GM19025 (cell line): ENCODE measurements around the gene IDI1.
"Not testable (repeated sequence)": the region's sequence is repeated elsewhere in the genome, so short reads cannot be mapped to it uniquely, and the experiment has no call there.

Experiments
- ATAC-seq: cut with Tn5 transposase; IDR thresholded peaks from one replicate; pipeline ENCODE4 v1.9.1; 2021; ENCODE audit warnings: mild to moderate bottlenecking, low read depth, moderate library complexity; ENCODE audit not compliant: unreplicated experiment

Gene IDI1

DNA sequence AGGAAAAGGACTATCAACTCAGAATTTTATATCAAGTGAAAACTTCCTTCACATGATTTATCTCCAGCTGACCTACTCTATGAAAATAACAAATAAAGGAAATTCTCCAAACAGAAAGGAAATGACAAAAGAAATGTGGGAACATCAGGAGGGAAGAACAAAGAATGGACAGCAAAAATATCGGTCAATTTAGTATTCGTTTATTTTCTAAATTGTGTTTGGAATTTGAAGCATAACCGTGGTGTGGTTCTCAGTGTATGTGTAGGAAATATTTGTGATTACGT lies 16.0 kb upstream of the IDI1 start:
- no peak for ATAC-seq

DNA sequence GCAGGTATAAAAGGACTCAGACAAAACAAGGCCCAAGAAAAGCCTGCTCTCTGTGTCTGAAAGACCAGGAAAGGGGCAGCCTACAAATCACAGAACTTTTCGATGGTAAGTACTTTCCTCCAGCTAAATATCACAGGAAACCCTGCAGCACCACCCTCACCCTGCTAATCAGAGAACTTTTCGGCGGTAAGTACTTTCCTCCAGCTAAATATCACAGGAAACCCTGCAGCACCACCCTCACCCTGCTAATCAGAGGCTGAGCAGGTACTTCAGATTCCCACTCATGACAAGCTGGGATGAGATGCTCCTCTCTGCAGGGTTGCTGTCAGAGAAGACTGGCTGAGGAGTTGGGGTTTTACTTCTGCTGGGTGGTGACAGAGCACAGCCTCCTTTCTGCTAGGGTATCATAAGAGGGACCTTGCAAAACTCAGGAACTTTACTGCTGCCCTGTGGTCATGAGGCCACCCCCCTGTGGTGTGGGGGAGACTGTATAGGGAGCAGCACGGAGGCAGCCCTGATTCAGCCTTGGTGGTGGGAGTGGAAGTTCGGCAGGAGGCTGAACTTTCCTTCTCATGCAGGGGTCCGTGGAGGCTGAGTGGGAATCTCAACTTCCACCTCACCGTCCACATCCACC lies 14.4 kb upstream of the IDI1 start:
- no peak for ATAC-seq

DNA sequence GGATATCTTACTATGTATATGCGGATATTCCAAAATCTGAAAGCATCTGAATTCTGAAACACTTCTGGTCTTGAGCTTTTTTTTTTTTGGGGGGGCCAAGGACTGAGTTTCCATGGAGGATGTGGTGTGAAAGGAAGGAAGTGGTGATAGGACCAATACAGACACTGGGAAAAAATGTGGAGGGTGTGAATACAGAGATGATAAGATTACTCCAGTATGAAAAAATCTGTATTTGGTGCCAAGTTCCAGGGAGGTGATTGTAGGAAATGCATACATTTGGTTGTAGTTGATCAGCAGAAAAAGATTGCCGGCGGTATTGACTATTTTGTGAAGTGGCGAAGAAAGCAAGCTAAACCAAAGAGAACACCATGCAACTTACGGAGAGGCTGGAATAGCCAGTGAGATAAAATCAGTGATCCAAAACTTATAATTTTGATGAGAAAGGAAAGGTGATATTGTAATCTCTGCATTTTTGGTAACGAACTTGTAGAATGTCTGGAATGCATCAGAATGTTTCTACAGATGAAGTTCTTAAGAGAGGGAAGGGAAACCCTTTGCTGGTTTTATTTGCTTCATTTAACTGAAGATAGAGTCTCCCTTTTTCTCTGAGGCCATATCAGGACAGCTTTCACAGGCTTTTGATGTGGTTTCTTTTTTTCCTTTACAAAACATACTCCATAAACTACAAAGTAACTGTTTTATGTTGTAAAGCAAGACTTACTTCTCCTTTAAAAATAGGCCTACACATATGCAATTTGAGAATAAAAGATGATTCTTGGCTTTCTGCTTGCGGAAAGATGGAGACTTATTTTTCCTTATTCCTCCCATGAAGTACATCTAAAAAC lies 13.2 kb upstream of the IDI1 start:
- ATAC-seq = no peak

DNA sequence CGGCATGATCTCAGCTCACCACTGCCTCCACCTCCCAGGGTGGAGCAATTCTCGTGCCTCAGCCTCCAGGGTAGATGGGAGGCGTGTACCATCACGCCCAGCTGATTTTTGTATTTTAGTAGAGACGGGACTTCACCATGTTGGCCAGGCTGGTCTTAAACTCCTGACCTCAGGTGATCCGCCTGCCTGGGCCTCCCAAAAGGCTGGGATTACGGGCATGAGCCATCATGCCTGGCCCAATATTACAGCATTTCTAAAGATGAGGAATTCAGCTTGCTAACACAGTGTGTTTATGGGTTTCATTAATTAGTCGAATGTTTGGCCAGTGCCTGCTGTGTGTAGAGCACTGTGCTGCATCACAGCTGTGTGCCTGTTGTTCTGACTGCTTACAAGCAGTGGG lies 11.0 kb upstream of the IDI1 start:
- ATAC-seq = no peak

DNA sequence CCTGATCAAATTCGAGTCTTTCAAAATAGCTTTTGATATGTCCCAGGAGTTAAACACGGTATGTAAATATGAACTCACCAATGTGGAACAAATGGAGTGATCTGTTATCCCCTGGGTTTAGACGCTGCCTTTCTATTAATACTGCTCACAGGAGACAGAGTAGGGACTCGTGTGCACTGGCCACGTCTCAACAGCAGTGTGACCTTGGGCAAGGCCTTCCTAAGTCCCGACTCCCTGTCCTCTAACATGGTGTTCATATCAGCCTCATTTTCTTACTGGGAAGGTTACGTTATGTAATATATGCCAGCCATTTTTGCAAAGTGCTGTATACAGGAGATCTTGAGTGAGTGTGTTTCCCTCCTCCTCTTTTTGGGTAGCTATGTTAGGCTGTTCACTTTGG lies 9.1 kb upstream of the IDI1 start:
- no peak for ATAC-seq

DNA sequence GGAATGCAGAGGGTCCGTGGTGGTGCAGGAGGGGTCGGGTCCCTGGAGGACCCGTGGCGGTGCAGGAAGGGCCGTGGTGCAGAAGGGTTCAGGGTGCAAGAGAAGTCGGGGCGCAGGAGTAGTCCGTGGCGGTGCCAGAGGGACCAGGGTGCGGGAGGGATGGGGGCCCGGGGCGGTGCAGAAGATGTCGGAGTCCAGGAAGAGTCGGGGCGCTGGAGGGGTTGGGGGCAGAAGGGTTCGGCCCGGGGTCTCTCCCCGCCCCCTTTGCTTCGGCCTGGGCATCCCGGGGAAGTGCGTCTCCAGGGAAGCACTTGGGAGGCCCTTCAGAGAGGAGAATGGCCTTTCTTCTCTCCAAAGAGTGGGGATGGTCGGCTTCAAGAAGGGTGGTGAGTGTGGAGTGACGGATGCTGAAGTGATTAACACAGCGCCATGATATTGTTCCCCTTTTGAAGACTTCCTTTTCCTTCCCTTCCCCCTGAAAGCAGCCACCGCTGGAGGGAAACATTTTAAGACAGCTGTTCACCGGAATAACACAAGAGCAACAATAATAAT lies 8.3 kb upstream of the IDI1 start:
- ATAC-seq = no peak

DNA sequence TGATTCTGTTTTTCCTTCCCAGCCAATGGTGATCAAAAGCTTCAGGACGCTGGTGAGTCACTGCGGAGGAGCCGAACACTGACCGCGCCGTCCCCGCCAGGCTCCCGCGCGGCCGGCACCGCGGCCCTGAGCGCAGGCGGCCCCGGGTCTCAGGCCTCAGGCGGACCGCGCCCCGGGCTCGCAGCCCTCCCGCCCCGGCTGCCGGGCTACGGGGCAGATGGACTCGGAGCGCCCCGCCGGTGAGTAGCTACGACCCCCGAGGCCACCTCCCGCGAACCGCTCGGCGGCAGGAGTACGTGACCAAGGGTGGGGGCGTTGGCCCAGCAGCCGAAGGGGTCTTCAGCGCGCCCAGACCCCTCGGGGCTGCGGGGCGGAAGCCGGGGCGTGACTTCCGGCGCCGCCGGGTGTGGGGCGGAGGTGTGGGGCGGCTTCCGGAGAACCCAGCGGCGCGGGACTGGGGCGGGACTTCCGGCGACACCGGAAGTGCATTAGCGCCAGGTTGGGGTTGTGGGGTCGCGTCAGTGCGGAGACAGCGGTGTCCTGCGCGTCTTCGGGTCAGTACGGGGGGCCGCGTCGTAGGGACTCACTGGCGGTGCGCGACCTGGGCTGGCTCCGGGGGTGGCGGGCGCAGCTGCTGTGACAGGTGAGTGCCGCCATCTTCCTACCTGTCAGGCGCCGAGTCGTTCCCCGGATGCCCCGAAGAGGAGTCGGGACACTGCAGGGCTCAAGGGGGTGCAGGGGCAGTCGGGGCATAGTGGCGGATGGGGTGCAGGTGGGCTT lies 7.6 kb upstream of the IDI1 start, which contains the start of gene WDR37:
WDR37 (plus strand) TSS at position 60 of the 780 bp plus-strand sequence. CDS start 15,771 bp downstream, outside the sequence.
- peak; percentile 96 for ATAC-seq

DNA sequence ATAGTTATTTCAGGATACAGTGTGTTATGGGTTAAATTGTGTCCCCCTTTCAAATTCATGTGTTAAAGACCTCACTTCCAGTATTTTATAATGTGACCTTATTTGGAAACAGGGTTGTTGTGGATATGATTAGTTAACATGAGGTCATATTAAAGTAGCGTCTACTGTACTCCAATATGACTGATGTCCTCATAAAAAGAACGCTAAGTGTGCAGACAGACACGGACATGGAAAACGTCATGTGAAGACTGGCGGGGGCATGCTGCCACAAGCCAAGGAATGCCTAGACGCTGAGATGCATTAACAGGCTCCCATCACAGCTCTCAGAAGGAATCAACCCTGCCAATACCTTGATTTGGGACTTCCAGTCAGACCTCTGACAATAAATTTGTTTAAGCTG lies 5.8 kb upstream of the IDI1 start:
- ATAC-seq = no peak

DNA sequence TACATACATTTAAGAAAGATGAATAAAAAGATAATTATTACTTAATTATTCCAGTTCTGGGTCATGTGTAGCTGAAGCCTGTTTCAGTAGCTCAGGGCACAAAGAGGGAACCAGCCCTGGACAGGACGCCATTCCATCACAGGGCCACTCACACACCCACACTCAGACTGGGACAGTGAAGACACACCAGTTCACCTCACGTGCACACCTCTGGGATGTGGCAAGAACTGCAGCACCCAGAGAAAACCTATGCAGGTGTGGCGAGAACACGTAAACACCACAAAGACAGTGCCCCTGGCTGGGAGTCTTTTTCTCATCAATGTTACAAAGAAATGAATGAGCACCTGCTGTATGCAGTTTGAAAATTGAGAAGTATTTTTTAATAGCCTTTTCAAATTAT lies 1.6 kb upstream of the IDI1 start:
- no peak for ATAC-seq

DNA sequence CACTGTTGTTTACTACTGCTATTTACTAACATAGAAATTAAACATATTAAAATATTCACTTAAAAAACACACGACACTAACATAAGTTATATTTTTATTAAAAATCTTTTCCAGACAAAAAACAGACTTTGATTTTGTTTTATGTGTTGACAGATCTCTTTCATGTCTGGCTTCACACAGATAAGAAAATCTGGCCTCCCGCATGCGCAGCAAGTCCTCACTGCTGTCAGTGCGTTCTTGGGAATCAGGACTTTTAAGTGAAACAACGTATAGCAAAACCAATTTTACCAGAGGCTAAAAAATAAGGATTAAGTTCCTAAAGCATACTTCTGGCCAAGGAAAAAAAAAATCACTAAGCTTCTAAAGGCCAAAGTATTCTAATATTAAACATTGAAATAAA lies 1.2 kb upstream of the IDI1 start:
- no peak for ATAC-seq

DNA sequence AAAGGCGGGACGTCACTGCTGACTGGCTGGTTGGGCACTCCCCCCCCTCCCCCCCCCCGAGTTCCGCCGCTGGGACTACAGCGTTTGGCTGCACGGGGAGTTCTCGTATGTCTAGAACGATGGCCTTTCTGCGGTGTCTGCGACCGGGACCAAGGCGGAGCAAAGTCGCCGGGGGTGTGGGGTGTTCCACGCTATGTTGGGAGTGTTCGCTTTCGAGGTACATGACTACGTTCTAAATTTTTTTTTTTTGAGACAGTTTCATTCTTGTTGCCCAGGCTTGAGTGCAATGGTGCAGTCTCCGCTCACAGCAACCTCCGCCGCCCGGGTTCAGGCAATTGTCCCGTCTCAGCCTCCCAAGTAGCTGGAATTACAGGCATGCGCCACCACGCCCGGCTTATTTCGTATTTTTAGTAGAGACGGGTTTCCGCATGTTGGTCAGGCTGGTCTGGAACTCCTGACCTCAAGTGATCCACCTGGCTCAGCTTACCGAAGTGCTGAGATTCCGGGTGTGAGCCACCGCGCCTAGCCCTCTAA lies 573 bp upstream of the IDI1 start:
- no peak for ATAC-seq

DNA sequence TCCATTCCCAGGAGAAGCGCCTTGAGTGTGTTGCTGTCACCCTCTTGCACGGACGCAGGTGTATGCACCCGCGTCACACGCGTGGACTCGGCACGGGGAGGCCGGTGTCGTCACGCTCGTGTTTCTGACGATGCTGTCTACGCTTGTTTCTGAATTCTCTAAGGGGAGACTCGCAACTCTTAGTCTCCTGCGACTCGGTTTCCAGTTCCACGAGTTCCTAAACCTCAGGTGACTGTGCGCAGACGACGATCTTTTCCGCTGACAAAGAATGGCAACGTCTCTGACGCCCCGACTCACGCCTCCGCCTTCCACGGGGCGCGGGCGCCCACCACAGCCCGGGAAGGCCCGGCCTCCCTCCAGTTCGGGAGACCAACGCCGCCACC lies 579 bp downstream of the IDI1 start:
- ATAC-seq = no peak

DNA sequence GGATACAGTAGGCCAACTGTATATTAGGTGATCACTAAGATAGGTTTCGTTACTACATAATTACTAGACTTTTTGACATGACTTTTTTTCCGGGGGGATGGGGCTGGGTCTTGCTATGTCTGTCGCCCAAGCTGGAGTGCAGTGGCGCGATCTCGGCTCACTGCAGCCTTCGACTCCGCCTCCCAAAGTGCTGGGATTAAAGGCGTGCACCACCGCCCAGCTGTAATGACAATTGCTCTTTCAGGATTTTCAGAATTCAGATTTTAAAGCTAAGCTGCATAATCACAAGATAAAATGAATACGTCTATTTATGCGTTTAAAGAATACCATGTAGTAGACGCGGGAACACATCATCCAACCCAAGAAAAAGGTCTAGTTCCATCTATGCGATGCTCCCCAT lies 982 bp downstream of the IDI1 start:
- ATAC-seq = no peak

DNA sequence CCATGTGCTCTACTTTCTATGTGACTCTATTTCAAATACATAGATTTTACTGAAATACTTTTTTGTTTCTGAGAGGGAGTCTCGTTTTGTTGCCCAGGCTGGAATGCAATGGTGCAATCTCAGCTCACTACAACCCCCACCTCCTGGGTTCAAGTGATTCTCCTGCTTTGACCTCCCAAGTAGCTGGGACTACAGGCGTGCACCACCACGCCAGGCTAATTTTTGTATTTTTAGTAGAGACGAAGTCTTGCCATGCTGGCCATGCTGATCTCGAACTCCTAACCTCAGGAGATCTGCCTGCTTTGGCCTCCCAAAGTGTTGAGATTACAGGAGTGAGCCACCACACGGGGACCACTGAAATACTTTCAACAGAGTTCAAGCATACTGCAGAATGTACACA lies 3.5 kb downstream of the IDI1 start:
- ATAC-seq = no peak

DNA sequence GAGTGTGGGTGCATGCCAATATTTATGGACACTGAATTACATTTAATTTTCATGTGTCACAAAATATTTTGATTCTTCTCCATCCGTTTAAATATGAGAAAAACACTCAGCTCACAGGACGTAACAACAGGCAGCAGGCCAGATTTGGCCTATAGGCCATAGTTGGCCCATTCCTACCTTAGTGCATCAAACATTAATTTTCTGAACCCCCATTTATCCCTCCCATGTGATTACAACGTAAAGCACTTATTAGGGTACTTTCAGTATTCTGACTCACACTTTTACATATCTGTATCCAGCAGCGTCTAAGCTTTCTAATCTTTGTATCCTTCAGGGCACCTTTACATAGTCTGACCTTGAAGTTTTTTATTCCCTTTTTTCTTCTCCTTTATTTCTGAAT lies 4.0 kb downstream of the IDI1 start:
- no peak for ATAC-seq

DNA sequence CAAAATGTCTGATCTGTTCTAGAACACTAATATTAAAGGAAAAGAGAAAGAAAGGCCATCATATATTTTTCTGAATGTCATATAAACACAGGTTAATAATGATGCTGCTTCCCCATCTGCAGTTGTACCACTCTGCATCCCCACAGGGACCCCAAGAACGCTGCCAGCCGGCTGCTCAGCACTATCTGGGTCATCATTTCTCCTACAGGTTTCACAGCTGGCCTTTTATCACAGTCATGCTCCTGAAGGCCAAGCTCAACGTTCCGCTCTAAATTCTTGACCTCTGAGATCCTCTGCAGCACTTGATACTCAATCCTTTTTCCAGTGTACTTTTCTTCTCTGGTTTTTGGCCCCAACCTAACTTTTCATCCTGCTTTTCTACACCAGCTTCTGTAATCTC lies 4.8 kb downstream of the IDI1 start:
- ATAC-seq = no peak

DNA sequence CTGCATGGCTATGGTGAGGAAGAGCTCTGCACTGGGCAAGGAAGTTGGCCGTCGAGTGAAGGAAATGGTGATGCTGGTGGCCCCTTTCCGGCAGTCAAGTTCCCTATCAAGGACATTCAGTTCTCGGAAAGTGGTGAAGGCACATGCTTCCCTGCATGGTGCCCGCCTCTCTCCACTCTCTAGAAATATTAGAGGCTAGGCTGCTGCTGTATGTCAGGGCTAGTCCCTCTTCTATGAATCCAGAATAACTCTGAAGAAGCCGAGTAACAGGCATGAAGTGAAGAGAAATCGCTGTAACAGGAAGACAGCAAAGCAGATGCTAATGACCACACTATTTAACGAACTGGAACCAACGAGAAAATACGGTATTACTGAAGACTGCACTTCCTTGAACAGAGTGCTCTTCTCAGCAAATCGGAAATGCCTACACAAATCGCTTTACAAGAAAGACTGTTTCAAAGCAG lies 5.4 kb downstream of the IDI1 start:
- ATAC-seq = peak; percentile 40

DNA sequence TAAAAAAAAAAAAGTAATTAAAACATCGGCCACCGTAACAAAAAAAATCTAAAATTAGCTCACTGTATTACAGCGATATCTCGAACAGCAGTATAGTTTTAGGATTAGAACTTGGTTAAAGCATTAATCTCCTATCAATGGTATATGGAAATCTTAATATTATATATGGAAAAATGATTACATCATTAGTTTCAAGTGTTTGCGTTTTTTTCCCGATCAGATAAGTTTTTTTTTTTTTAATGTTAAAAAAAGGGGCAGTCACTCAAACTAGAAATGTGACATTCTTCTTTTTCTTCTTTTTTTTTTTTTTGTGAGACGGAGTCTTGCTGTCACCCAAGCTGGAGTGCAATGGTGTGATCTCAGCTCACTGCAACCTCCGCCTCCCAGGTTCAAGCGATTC lies 7.4 kb downstream of the IDI1 start:
- no peak for ATAC-seq

DNA sequence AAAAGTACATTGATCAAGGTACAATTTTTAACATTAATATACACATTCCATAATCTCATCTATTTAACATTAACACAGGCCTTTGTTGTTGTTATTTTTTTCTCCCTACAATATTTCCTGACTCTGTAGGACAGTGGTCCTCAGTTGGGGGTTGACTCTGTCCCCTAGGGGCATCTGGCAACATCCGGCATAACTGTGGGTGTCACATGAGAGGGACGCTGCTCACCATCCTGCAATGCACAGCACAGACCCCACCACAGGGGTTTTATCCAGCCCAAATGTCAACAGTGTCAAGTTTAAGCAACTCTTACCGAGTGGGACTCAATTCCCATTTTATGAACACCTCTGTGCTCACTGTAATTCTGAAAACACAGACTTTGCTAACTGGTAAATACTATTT lies 8.8 kb downstream of the IDI1 start:
- ATAC-seq = no peak

DNA sequence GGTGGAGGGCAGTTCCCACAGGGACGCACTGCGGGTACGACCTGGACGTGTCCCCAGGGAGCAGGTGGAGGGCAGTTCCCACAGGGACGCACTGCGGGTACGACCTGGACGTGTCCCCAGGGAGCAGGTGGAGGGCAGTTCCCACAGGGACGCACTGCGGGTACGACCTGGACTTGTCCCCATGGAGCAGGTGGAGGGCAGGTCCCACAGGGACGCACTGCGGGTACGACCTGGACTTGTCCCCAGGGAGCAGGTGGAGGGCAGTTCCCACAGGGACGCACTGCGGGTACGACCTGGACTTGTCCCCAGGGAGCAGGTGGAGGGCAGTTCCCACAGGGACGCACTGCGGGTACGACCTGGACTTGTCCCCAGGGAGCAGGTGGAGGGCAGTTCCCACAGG lies 10.2 kb downstream of the IDI1 start:
- ATAC-seq = not testable (repeated sequence)

DNA sequence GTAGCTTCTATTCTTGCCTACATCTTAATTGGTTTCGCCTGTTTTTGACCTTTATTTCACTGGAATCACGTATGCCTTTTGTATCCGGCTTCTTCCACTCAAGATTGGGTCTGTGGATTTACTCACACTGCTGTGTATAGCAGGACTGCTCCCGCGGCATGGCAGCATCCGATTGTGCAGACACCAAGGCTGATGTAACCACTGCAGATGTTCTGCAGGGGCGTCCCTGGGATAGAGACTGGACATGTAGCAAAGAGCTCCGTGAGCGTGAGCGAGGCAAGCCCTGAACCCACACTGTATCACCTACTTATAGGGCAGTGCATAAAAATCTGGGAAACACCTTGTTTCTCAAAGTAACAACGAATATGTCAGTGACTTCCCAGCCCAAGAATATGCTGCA lies 11.8 kb downstream of the IDI1 start:
- no peak for ATAC-seq
